K562 (cell line): ENCODE data around the gene EPHA2. TPM values are rescaled to one million over a fixed set of nuclear protein-coding genes. Genes with fewer than 3 reads are reported as not detected.

Source experiments
- FOXJ3 ChIP-seq: sonication (generic); formaldehyde crosslinking; IDR thresholded peaks from 2 replicates; pipeline ENCODE4 v1.4.0; 2020; ENCODE audit warnings: mild to moderate bottlenecking, missing genetic modification reagents
- GATA2 ChIP-seq: sonication (generic); formaldehyde crosslinking; IDR thresholded peaks from 2 replicates; pipeline ENCODE4 v1.4.0; 2020; ENCODE audit warnings: mild to moderate bottlenecking, missing genetic modification reagents
- RAD21 ChIP-seq, 2 experiments: fragments of 250-450 bp in 1 of 2; fragments of 450-650 bp in 1 of 2; sonication (Bioruptor Pico) in 1 of 2; formaldehyde crosslinking in 1 of 2; IDR thresholded peaks in 1 of 2; conservative IDR thresholded peaks in 1 of 2; 2 replicates each; pipeline versions ENCODE4 v1.4.0 to v1.8.0; 2020 to 2022; ENCODE audit warnings: mild to moderate bottlenecking in 2 of 2, moderate library complexity in 1 of 2
- TCF3 ChIP-seq: sonication (generic); formaldehyde crosslinking; IDR thresholded peaks from 2 replicates; pipeline ENCODE4 v1.4.0; 2020; ENCODE audit warnings: mild to moderate bottlenecking, missing genetic modification reagents
- ZNF707 ChIP-seq: fragments of 250-450 bp; sonication (Bioruptor Pico); conservative IDR thresholded peaks from 2 replicates; pipeline ENCODE4 v1.8.0; 2022; ENCODE audit warnings: inconsistent platforms, mild to moderate bottlenecking, moderate library complexity
- polyA plus RNA-seq, 8 experiments: library from polyadenylated mRNA; depleted of rRNA in 4 of 8; stranded (reverse) in 5 of 8; unstranded in 3 of 8; fragments of >200 nt; fragmentation: Nextera tagmentation in 2 of 8; fragmentation: Illumina TruSeq in 1 of 8; extraction: Ambion mirVana in 2 of 8; extraction: Trizol in 1 of 8; gene quantifications; 2 replicates each; pipeline versions ENCODE4 v1.2.1 to v1.2.3, GENCODE V29; 2011 to 2014; ENCODE audit warnings: inconsistent platforms in 1 of 8, missing spikeins in 1 of 8
- total RNA-seq, 7 experiments: library from RNA; depleted of rRNA in 6 of 7; stranded (reverse); fragments of >200 nt in 6 of 7; fragmentation: Illumina TruSeq in 2 of 7; extraction: Trizol in 2 of 7; gene quantifications; 2 replicates each; pipeline versions ENCODE4 v1.2.1 to v1.2.3, GENCODE V29; 2011 to 2021; ENCODE audit warnings: low replicate concordance in 1 of 7
- TF ChIP-seq, protein P1 (sequence below): fragments of 450-650 bp; IDR thresholded peaks from 2 replicates; pipeline ENCODE4 v1.6.1; 2016; ENCODE audit warnings: mild to moderate bottlenecking, moderate library complexity
- TF ChIP-seq, protein P2 (sequence below), 2 experiments: IDR thresholded peaks; 2 replicates each; pipeline ENCODE4 v1.6.1; 2011; ENCODE audit warnings: borderline replicate concordance in 1 of 2, control low read depth in 1 of 2, low read depth in 1 of 2, low read length in 1 of 2, mild to moderate bottlenecking in 1 of 2, mixed read lengths in 1 of 2, moderate library complexity in 1 of 2; ENCODE audit not compliant: insufficient read depth in 1 of 2, insufficient read length in 1 of 2, poor library complexity in 1 of 2, severe bottlenecking in 1 of 2; ENCODE audit errors: extremely low read depth in 1 of 2
- TF ChIP-seq, protein P3 (sequence below): IDR thresholded peaks from 2 replicates; pipeline ENCODE4 v1.6.1; 2011; ENCODE audit warnings: borderline replicate concordance, low read depth, mild to moderate bottlenecking, moderate library complexity, low read length; ENCODE audit not compliant: insufficient read depth, poor library complexity, severe bottlenecking

EPHA2 gene
- total and polyA plus RNA-seq, 9 of the 15 experiments (the other 6 are each of a cell fraction or from before 2014, with no cell fraction given) = 0.04 to 0.40 (median 0.07) TPM; not detected in 4

DNA sequence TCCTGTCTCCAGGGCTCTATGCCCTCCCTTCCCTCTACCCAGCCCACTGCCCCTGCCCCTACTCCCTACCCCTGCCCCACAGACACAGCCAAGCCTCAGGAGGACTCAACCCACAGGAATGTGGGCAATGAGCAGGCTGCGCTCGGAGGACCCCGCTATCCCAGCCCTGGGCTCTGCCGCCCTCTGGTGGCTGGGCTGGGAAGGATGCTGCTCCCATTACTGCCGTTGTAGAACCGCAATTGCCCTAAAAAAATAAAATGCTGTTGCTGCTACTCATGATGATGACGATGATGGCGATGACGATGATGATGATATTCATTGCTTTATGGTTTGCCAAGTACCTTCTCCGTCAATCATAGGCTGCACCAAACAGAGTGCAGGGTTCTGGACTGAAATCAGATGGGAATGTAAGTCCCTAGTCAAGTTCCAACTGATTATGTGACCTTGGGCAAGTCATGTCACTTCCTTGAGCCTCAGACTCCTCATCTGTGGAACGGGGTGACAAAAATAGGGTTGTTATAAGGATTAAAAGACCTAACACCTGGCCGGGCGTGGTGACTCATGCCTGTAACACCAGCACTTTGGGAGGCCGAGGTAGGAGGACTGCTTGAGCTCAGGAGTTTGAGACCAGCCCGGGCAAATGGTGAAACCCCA, 32.0 kb upstream of the EPHA2 start (continued):
- TF ChIP-seq, protein P1, sequence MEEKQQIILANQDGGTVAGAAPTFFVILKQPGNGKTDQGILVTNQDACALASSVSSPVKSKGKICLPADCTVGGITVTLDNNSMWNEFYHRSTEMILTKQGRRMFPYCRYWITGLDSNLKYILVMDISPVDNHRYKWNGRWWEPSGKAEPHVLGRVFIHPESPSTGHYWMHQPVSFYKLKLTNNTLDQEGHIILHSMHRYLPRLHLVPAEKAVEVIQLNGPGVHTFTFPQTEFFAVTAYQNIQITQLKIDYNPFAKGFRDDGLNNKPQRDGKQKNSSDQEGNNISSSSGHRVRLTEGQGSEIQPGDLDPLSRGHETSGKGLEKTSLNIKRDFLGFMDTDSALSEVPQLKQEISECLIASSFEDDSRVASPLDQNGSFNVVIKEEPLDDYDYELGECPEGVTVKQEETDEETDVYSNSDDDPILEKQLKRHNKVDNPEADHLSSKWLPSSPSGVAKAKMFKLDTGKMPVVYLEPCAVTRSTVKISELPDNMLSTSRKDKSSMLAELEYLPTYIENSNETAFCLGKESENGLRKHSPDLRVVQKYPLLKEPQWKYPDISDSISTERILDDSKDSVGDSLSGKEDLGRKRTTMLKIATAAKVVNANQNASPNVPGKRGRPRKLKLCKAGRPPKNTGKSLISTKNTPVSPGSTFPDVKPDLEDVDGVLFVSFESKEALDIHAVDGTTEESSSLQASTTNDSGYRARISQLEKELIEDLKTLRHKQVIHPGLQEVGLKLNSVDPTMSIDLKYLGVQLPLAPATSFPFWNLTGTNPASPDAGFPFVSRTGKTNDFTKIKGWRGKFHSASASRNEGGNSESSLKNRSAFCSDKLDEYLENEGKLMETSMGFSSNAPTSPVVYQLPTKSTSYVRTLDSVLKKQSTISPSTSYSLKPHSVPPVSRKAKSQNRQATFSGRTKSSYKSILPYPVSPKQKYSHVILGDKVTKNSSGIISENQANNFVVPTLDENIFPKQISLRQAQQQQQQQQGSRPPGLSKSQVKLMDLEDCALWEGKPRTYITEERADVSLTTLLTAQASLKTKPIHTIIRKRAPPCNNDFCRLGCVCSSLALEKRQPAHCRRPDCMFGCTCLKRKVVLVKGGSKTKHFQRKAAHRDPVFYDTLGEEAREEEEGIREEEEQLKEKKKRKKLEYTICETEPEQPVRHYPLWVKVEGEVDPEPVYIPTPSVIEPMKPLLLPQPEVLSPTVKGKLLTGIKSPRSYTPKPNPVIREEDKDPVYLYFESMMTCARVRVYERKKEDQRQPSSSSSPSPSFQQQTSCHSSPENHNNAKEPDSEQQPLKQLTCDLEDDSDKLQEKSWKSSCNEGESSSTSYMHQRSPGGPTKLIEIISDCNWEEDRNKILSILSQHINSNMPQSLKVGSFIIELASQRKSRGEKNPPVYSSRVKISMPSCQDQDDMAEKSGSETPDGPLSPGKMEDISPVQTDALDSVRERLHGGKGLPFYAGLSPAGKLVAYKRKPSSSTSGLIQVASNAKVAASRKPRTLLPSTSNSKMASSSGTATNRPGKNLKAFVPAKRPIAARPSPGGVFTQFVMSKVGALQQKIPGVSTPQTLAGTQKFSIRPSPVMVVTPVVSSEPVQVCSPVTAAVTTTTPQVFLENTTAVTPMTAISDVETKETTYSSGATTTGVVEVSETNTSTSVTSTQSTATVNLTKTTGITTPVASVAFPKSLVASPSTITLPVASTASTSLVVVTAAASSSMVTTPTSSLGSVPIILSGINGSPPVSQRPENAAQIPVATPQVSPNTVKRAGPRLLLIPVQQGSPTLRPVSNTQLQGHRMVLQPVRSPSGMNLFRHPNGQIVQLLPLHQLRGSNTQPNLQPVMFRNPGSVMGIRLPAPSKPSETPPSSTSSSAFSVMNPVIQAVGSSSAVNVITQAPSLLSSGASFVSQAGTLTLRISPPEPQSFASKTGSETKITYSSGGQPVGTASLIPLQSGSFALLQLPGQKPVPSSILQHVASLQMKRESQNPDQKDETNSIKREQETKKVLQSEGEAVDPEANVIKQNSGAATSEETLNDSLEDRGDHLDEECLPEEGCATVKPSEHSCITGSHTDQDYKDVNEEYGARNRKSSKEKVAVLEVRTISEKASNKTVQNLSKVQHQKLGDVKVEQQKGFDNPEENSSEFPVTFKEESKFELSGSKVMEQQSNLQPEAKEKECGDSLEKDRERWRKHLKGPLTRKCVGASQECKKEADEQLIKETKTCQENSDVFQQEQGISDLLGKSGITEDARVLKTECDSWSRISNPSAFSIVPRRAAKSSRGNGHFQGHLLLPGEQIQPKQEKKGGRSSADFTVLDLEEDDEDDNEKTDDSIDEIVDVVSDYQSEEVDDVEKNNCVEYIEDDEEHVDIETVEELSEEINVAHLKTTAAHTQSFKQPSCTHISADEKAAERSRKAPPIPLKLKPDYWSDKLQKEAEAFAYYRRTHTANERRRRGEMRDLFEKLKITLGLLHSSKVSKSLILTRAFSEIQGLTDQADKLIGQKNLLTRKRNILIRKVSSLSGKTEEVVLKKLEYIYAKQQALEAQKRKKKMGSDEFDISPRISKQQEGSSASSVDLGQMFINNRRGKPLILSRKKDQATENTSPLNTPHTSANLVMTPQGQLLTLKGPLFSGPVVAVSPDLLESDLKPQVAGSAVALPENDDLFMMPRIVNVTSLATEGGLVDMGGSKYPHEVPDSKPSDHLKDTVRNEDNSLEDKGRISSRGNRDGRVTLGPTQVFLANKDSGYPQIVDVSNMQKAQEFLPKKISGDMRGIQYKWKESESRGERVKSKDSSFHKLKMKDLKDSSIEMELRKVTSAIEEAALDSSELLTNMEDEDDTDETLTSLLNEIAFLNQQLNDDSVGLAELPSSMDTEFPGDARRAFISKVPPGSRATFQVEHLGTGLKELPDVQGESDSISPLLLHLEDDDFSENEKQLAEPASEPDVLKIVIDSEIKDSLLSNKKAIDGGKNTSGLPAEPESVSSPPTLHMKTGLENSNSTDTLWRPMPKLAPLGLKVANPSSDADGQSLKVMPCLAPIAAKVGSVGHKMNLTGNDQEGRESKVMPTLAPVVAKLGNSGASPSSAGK = no peak
- TF ChIP-seq, protein P2, sequence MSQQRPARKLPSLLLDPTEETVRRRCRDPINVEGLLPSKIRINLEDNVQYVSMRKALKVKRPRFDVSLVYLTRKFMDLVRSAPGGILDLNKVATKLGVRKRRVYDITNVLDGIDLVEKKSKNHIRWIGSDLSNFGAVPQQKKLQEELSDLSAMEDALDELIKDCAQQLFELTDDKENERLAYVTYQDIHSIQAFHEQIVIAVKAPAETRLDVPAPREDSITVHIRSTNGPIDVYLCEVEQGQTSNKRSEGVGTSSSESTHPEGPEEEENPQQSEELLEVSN (IDR thresholded peaks at IDR 0.05; ENCODE audit: borderline replicate concordance in 1 of 2, extremely low read depth in 1 of 2, insufficient read depth in 1 of 2, insufficient read length in 1 of 2, low read depth in 1 of 2, low read length in 1 of 2, poor library complexity in 1 of 2, severe bottlenecking in 1 of 2) = no peak
- TF ChIP-seq ZNF707 (CRISPR knock-in tag) (no peak), GATA2 (CRISPR knock-in tag) (no peak), RAD21 (CRISPR knock-in tag; conservative IDR thresholded peaks at IDR 0.05 in 1 of 2, IDR thresholded peaks at IDR 0.05 in 1 of 2) (peak; percentile 100), FOXJ3 (CRISPR knock-in tag) (no peak), TCF3 (CRISPR knock-in tag) (no peak)
- TF ChIP-seq, protein P3, sequence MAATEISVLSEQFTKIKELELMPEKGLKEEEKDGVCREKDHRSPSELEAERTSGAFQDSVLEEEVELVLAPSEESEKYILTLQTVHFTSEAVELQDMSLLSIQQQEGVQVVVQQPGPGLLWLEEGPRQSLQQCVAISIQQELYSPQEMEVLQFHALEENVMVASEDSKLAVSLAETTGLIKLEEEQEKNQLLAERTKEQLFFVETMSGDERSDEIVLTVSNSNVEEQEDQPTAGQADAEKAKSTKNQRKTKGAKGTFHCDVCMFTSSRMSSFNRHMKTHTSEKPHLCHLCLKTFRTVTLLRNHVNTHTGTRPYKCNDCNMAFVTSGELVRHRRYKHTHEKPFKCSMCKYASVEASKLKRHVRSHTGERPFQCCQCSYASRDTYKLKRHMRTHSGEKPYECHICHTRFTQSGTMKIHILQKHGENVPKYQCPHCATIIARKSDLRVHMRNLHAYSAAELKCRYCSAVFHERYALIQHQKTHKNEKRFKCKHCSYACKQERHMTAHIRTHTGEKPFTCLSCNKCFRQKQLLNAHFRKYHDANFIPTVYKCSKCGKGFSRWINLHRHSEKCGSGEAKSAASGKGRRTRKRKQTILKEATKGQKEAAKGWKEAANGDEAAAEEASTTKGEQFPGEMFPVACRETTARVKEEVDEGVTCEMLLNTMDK = peak; percentile 14
- TF ChIP-seq, all 486 proteins: peak for 63
